GM23338 (cell line): ENCODE measurements around the gene SLC6A13.

Experiments
- CTCF ChIP-seq, 2 experiments: fragments of 200-600 bp in 1 of 2; sonication (generic) in 1 of 2; conservative IDR thresholded peaks; 2 replicates each; pipeline versions ENCODE4 v1.5.1 to v1.6.1; 2016 to 2017; ENCODE audit warnings: antibody characterized with exemption in 2 of 2, low read depth in 2 of 2, mild to moderate bottlenecking in 2 of 2, moderate library complexity in 1 of 2
- EZH2 ChIP-seq: fragments of 200-600 bp; sonication (generic); IDR thresholded peaks from one replicate; pipeline ENCODE4 v1.8.0; 2017; ENCODE audit warnings: antibody characterized with exemption, mild to moderate bottlenecking, low read depth; ENCODE audit not compliant: unreplicated experiment
- JUNB ChIP-seq: IDR thresholded peaks from one replicate; pipeline ENCODE4 v1.6.1; 2016; ENCODE audit warnings: antibody characterized with exemption; ENCODE audit not compliant: unreplicated experiment
- POLR2AphosphoS5 ChIP-seq: IDR thresholded peaks from 2 replicates; pipeline ENCODE4 v1.6.1; 2016; ENCODE audit warnings: antibody characterized with exemption, low read depth
- STAT1 ChIP-seq: IDR thresholded peaks from one replicate; pipeline ENCODE4 v1.6.1; 2016; ENCODE audit warnings: antibody characterized with exemption; ENCODE audit not compliant: unreplicated experiment

GRCh38 chr12:210277-211141, 52.1 kb downstream of the SLC6A13 start:
- TF ChIP-seq CTCF (conservative IDR thresholded peaks at IDR 0.05; ENCODE audit: low read depth in 2 of 2) (no peak), EZH2 (no peak), POLR2AphosphoS5 (no peak), JUNB (no peak), STAT1 (no peak)
